ENCODE results near the gene FBXO38.

The FBXO38 gene

GRCh38 chr5:148421661-148422060, 37.9 kb downstream of the FBXO38 start:
- no peak for FAIRE-seq
- no peak for DNase-seq (ENCODE audit: insufficient read length, low spot score)

GRCh38 chr5:148425808-148426207, 42.0 kb downstream of the FBXO38 start:
- FAIRE-seq (no peak), DNase-seq (ENCODE audit: insufficient read length, low spot score) (no peak)

DNA sequence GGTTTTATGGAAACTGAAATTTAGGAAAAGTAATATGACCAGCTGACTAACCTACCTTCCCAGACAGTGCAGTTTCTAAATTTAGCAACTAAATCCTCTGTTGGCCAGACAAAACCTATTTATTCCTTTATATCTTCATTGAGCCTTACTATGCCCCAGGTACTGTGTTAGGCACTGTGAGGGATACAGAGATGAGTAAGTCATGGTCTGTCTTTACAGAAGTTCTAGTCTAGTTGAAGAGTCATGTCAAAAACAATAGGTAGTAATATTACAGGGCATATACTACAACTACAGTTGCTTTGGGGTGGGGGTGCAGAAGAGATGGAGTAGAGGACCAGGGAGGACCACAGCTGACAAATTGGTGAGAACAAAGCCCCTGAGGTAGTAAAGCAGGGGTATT, 42.8 kb downstream of the FBXO38 start:
- no peak for FAIRE-seq
- no peak for DNase-seq (ENCODE audit: insufficient read length, low spot score)

DNA sequence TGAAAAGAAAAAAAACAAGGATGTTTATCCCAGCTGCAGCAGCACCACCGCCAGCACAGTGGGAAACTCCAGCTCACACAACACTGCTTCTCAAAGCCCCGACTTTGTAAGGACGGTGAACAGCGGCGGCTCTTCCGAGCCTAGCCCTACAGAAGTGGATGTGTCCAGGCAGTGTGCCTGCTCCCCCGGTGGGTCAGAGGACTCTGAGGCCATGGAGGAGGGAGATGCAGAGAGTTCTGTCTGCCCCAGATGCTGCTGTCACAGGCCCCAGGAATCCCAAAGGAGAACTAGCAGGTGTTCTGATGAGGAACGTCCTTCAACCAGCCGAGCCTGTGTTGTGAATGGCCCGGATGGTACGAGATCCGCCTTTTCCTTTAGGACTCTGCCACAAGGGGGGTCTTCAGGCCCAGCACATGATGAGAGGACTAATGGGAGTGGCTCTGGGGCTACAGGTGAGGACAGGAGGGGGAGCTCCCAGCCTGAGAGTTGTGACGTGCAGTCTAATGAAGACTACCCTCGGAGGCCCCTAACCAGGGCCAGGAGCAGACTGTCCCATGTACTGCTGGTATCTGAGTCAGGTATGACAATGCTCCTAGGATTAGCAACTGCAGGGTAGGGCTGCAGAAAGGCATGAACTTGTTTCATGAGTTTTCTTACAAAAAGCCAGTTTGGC, 43.7 kb downstream of the FBXO38 start:
- FAIRE-seq (no peak), DNase-seq (ENCODE audit: insufficient read length, low spot score) (no peak)

- FAIRE-seq (no peak), DNase-seq (ENCODE audit: insufficient read length, low spot score) (no peak)
These were observed 45.1 kb downstream of the FBXO38 start for GRCh38 chr5:148428848-148429247.

DNA sequence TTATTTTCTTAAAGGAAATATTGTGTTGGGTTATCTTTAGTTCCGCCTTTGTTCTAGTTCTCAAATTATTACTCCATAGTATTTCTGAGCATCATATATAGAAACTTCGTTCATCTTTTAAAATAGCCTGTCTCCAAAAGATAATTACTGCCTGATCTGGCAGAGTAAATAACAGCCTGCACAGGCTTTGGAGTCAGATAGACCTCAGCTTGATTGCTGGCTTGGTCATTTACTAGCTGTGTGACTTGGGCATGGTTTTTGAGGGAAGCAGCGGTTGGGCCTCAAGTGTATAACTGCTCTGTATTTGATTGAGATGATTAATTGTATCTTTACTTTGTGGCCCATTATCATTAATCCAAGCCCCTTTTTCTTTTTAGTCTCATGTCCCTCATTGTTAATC, 50.1 kb downstream of the FBXO38 start:
- DNase-seq (ENCODE audit: insufficient read length, low spot score) = no peak
- FAIRE-seq = no peak

GRCh38 chr5:148436029-148436428, 52.3 kb downstream of the FBXO38 start:
- FAIRE-seq (no peak), DNase-seq (ENCODE audit: insufficient read length, low spot score) (no peak)

DNA sequence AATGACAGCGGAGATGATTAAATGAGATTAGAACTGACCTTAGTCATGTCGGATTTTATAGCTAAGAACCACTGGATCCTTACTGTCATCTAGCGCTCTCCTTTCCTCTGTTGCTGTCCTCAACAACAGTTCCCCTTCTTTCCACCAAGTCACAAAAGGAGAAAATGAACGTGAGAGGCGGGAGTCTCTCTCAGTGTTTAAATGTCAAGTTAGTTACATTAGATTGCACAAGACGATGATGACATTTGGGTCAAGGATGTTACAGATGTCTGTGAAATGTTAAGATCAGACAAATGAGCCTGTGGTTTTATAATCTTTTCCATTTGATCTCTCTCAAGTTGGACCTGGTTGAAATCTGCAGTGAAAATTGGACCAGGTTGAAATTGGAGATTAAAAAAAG, 53.5 kb downstream of the FBXO38 start:
- no peak for DNase-seq (ENCODE audit: insufficient read length, low spot score)
- FAIRE-seq = no peak

- FAIRE-seq (no peak), DNase-seq (ENCODE audit: insufficient read length, low spot score) (no peak)
These were observed 55.2 kb downstream of the FBXO38 start for GRCh38 chr5:148438933-148439332.

GRCh38 chr5:148443241-148443640, 59.5 kb downstream of the FBXO38 start:
- DNase-seq (ENCODE audit: insufficient read length, low spot score) (no peak), FAIRE-seq (no peak)

GRCh38 chr5:148443998-148444397, 60.2 kb downstream of the FBXO38 start:
- DNase-seq (ENCODE audit: insufficient read length, low spot score) = peak; percentile 53
- FAIRE-seq = peak; percentile 31

DNA sequence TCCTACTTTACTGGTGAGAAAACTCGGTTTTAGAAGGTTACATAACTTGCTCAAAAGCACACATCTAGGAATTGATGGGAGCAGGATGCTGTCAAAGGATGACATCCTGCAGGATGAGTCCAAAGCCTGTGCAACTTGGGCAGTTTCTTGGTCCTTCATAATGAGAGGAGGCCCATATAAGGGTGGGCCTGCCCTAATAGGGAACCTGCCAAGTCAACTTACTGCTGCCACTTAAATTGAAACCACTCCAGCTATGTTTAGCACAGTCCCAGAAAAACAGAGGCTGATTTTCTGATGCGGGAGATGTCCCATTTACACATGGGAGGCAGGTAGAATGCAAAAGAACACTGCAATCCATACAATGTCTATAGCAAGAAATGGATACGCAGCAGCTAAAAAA, 61.8 kb downstream of the FBXO38 start:
- no peak for FAIRE-seq
- DNase-seq (ENCODE audit: insufficient read length, low spot score) = no peak

GRCh38 chr5:148446611-148447010, 62.9 kb downstream of the FBXO38 start:
- no peak for FAIRE-seq

DNA sequence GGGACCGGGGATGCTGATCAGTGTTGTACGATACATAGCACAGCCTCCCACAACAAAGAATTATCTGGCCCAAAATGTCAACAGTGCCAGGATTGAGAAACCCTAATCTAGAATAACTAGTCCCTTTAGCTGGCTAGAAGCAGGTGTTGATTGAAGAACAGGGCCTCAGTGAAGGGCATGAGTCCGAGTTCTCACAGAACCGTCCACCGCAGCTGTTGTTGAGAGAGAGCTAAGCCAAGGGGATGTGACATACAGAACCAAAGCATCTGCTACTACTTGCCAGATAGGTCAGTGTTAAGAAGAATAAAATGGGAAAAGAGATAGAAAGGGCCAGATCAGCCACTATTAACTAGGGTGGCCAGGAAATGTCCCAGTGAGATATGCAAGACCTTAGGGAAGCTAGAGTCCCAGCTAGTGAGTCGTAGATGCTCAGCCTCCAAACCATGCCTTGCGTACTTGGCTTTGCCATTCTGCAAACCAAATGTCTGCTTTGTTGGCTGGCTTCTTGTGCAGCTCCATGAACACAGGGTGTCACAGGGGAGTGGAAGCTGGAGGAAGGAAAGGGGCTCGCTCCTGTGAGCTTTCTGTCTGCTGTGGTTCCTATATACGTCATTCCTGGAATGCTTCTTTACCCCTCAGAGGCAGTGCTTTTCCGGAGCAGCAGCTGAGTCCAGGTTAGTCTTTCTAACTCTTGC, 68.9 kb downstream of the FBXO38 start:
- DNase-seq (ENCODE audit: insufficient read length, low spot score) (no peak), FAIRE-seq (no peak)

More at GRCh38 chr5:148446611-148447010, 62.9 kb downstream of the FBXO38 start:
- DNase-seq (ENCODE audit: insufficient read length, low spot score) = no peak

DNA sequence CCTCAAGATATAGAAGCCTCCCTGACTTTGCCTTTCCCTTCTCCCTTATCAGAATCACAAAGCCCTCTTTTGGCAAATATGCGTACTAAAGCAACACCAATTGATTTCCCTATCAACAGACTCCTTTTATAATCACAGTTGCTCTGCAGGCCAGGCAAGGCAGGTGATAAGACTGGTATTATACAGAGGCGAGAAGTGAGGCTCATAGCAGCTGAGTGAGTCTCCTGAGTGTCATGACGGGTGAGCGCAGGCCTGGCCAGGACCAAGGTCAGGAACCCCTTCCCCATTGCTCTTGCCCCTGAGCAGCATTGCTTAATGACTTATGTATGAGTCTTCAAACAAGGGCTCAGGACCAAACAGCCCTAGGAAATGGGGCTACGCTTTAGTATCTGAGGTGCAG, 70.8 kb downstream of the FBXO38 start:
- no peak for FAIRE-seq
- no peak for DNase-seq (ENCODE audit: insufficient read length, low spot score)

- no peak for FAIRE-seq
These were observed 71.4 kb downstream of the FBXO38 start for GRCh38 chr5:148455185-148455584.

DNA sequence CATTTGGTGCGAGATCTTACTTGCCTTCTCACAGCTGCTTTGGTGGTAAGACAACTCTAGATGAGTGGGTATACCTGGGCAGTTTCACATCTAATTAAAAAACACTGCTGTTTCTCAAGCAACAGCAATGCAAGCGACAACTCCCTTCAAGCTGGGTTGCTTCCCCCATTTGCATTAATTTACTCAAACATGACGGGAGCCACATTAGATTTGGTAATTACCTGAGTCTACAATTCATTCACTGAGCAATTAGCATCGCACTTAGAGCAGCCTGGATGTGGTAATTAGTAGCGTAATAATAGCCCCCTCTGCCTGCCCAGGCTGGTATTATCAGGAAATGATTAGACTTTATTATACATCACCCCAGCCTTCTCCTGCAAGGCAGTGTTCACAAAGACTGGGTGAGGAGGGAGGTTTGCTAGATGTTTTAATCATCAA, 73.4 kb downstream of the FBXO38 start:
- FAIRE-seq = no peak
- no peak for DNase-seq (ENCODE audit: insufficient read length, low spot score)

More at GRCh38 chr5:148455185-148455584, 71.4 kb downstream of the FBXO38 start:
- DNase-seq (ENCODE audit: insufficient read length, low spot score) = no peak

GRCh38 chr5:148458036-148458888, 74.5 kb downstream of the FBXO38 start:
- DNase-seq (ENCODE audit: insufficient read length, low spot score) = no peak
- no peak for FAIRE-seq

DNA sequence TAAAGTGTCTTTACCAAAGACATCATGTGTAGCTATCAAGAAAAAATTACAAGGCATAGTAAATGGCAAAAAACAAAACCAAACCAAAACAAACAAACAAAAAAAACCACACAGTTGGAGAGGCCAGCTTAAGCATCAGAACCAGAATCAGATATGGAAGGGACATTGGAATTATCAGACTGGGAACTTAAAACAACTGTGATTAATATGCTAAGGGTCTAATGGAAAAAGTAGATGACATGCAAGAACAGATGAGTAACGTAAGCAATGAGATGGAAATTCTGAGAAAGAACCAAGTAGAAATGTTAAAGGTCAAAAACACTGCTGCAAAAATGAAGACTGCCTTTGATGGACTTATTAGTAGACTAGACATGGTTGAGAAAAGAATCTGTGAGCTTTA, 75.9 kb downstream of the FBXO38 start:
- DNase-seq (ENCODE audit: insufficient read length, low spot score) (no peak), FAIRE-seq (no peak)

GRCh38 chr5:148465381-148466235, 81.8 kb downstream of the FBXO38 start:
- FAIRE-seq = no peak
- no peak for DNase-seq (ENCODE audit: insufficient read length, low spot score)

DNA sequence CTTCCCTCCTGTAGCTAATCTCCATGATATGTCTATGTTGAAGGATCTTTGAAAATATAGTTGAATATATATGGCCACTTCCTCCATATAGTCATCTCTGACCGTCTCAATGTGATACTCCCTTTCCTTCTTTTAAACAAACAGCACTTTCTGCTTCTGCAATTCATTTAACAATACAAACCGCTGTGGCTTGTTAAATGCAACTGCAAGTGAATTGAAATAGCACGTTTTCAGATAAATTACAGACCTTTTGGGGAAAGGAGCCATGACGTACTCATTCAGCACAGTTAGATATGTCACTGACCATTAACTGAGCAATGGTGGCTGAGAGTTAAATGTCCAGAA, 82.5 kb downstream of the FBXO38 start:
- FAIRE-seq = no peak
- no peak for DNase-seq (ENCODE audit: insufficient read length, low spot score)
